GM19351 (cell line): ENCODE measurements around the gene MYL12A.
A peak's percentile ranks its signal among the peaks of the same experiment; 100 is the strongest.
"Not testable (repeated sequence)": the region's sequence is repeated elsewhere in the genome, so short reads cannot be mapped to it uniquely, and the experiment has no call there.

ENCODE experiments used
- ATAC-seq: cut with Tn5 transposase; IDR thresholded peaks from one replicate; pipeline ENCODE4 v1.9.1; 2021; ENCODE audit warnings: mild to moderate bottlenecking, moderate library complexity; ENCODE audit not compliant: unreplicated experiment

The MYL12A gene

GRCh38 chr18:3254725-3255124, 7.1 kb downstream of the MYL12A start:
- no peak for ATAC-seq

- no peak for ATAC-seq
These were observed 8.1 kb downstream of the MYL12A start for GRCh38 chr18:3255611-3256165.

- no peak for ATAC-seq
These were observed 9.4 kb downstream of the MYL12A start for GRCh38 chr18:3256693-3257626.

GRCh38 chr18:3257627-3258120, 10.1 kb downstream of the MYL12A start:
- ATAC-seq, result no peak

- no peak for ATAC-seq
These were observed 13.4 kb downstream of the MYL12A start for GRCh38 chr18:3260995-3261372.

GRCh38 chr18:3261373-3262233, 14.0 kb downstream of the MYL12A start, which contains the start of gene MYL12B:
TSS of gene MYL12B (plus strand) at chr18:3262133. CDS start at chr18:3272899, 10,766 bp downstream.
- ATAC-seq, result peak; percentile 82

- peak; percentile 35 for ATAC-seq
These were observed 14.9 kb downstream of the MYL12A start for GRCh38 chr18:3262234-3263131.

GRCh38 chr18:3263132-3263700, 15.6 kb downstream of the MYL12A start:
- ATAC-seq, result no peak

GRCh38 chr18:3264362-3264761, 16.8 kb downstream of the MYL12A start:
- no peak for ATAC-seq

- no peak for ATAC-seq
These were observed 18.0 kb downstream of the MYL12A start for GRCh38 chr18:3265564-3266033.

GRCh38 chr18:3266062-3266608, 18.5 kb downstream of the MYL12A start:
- ATAC-seq, result no peak

- ATAC-seq, result no peak
These were observed 20.7 kb downstream of the MYL12A start for GRCh38 chr18:3268306-3268705.

GRCh38 chr18:3269241-3269913, 21.8 kb downstream of the MYL12A start:
- ATAC-seq, result no peak

- ATAC-seq, result no peak
These were observed 22.3 kb downstream of the MYL12A start for GRCh38 chr18:3269914-3270299.

GRCh38 chr18:3273042-3273441, 25.4 kb downstream of the MYL12A start:
- ATAC-seq, result no peak

- ATAC-seq, result not testable (repeated sequence)
These were observed 30.1 kb downstream of the MYL12A start for GRCh38 chr18:3277643-3278213.

- ATAC-seq, result peak; percentile 89
These were observed 31.9 kb downstream of the MYL12A start for GRCh38 chr18:3279201-3280185.
